Vagina (tissue), 2 donors: Measurements from ENCODE around the gene GTF3C1. TPM values are rescaled to one million over a fixed set of nuclear protein-coding genes. Genes with fewer than 3 reads are reported as not detected.

Experiments
- DNase-seq, 2 donors: peaks; one replicate each; pipeline ENCODE4 v3.0.0-alpha.2; 2017; ENCODE audit errors: extremely low spot score in 2 of 2
- H3K27ac ChIP-seq: fragments of 200-600 bp; sonication (generic); one replicate; pipeline ENCODE4 v1.5.1; 2019
- H3K27me3 ChIP-seq: fragments of 200-600 bp; sonication (generic); one replicate; pipeline ENCODE4 v1.5.1; 2019
- H3K36me3 ChIP-seq, 2 donors: fragments of 200-600 bp; sonication (generic); one replicate each; pipeline ENCODE4 v1.5.1; 2017 to 2019
- H3K4me1 ChIP-seq: fragments of 200-600 bp; sonication (generic); one replicate; pipeline ENCODE4 v1.5.1; 2019
- H3K4me3 ChIP-seq, 2 donors: fragments of 200-600 bp; sonication (generic); 1 replicate in 1 of 2; 2 replicates in 1 of 2; pipeline ENCODE4 v1.5.1; 2016 to 2019
- H3K9me3 ChIP-seq: fragments of 200-600 bp; sonication (generic); one replicate; pipeline ENCODE4 v1.5.1; 2019
- CTCF ChIP-seq, 3 experiments: fragments of 450-650 bp in 2 of 3; fragments of 200-600 bp in 1 of 3; sonication (generic) in 1 of 3; IDR thresholded peaks; one replicate each; pipeline ENCODE4 v1.5.1; 2017 to 2019; ENCODE audit warnings: antibody characterized with exemption in 3 of 3, mild to moderate bottlenecking in 2 of 3, moderate library complexity in 2 of 3
- POLR2A ChIP-seq, 2 donors: fragments of 450-650 bp; IDR thresholded peaks; one replicate each; pipeline ENCODE4 v1.6.1; 2017; ENCODE audit warnings: antibody characterized with exemption in 2 of 2, mild to moderate bottlenecking in 2 of 2, moderate library complexity in 2 of 2
- POLR2AphosphoS5 ChIP-seq, 2 donors: sonication (generic); formaldehyde crosslinking; IDR thresholded peaks; one replicate each; pipeline ENCODE4 v1.9.0; 2017; ENCODE audit warnings: antibody characterized with exemption in 2 of 2, mild to moderate bottlenecking in 2 of 2, low read depth in 1 of 2; ENCODE audit not compliant: insufficient read depth in 1 of 2
- intact Hi-C: fragments of 100-400 bp; cut with DNase I; formaldehyde crosslinking; loops from one replicate; pipeline ENCODE4 v1.15.1; 2023
- total RNA-seq: library from RNA; depleted of rRNA; stranded (reverse); fragments of >200 nt; gene quantifications from one replicate; pipeline ENCODE4 v1.2.3, GENCODE V29; 2016

The GTF3C1 gene
- total RNA-seq, 1 donor from 2014 or later, result 133 TPM

DNA sequence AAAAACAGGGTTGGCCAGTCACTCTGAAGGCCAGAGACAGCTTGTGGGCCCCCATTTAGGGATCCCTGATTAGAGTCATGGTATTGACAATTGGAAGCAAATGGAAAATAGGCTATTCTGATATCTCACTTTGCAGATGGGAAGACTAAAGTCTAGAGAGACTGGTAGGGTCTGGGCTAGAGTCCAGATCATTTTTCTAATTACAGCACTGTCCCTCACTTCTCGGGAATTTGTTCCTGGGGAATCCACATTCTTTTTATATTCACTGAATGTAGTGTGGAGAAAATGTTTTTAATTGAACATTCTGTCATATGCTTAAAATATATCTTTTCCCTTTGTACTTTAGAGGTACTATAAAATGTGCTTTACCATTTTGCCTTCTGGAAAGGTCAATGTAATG lies 1.3 kb upstream of the GTF3C1 start:
- DNase-seq, result no peak
- Histone ChIP-seq H3K4me3 (peak overlapping the region in 1 of 2 donors; percentile 84), H3K27ac (no peak overlapping the region), H3K4me1 (peaks cover 44% of the 10 kb centered on the region), H3K27me3 (no peaks in the 10 kb centered on the region), H3K9me3 (no peaks in the 10 kb centered on the region), H3K36me3 (no peaks in the 10 kb centered on the region)
- intact Hi-C loops, result no loop called here
- TF ChIP-seq CTCF (IDR thresholded peaks at IDR 0.05) (no peak), POLR2AphosphoS5 (IDR thresholded peaks at IDR 0.05; ENCODE audit: insufficient read depth in 1 of 2, low read depth in 1 of 2) (no peak), POLR2A (IDR thresholded peaks at IDR 0.05) (no peak)

DNA sequence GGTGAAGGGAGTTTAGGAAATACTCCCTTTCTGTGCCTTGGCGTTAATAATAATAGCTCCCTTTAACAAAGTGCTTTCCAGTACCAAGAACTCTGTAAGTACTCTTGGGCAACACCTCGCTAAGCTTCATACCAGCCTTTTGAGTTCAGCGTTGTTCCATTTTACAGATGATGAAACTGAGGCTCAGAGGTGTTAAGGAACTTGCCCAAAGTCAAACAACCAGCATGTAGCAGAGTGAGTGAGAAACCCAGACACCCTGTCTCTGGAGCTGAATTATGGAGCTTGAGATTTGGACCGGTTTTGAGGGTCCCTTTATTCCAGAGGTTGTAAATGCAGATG lies 838 bp upstream of the GTF3C1 start:
- TF ChIP-seq POLR2A (IDR thresholded peaks at IDR 0.05) (no peak), POLR2AphosphoS5 (IDR thresholded peaks at IDR 0.05; ENCODE audit: insufficient read depth in 1 of 2, low read depth in 1 of 2) (no peak), CTCF (IDR thresholded peaks at IDR 0.05) (no peak)
- intact Hi-C loops, result no loop called here
- Histone ChIP-seq H3K4me3 (peak overlapping the region; percentile 84 to 86), H3K9me3 (no peaks in the 10 kb centered on the region), H3K4me1 (peaks cover 49% of the 10 kb centered on the region), H3K36me3 (peaks cover 0 to 1% of the 10 kb centered on the region in 2 donors), H3K27ac (no peak overlapping the region), H3K27me3 (no peaks in the 10 kb centered on the region)
- DNase-seq, result no peak

- peaks cover 54% of the 10 kb centered on the region for H3K4me1 ChIP-seq
- peaks cover 0 to 13% of the 10 kb centered on the region in 2 donors for H3K36me3 ChIP-seq
- no peaks in the 10 kb centered on the region for H3K27me3 ChIP-seq
- no peak for TF ChIP-seq POLR2AphosphoS5 (IDR thresholded peaks at IDR 0.05; ENCODE audit: insufficient read depth in 1 of 2, low read depth in 1 of 2)
- TF ChIP-seq CTCF (IDR thresholded peaks at IDR 0.05), result no peak
- TF ChIP-seq POLR2A (IDR thresholded peaks at IDR 0.05), result no peak
- peak overlapping the region; percentile 85 for H3K27ac ChIP-seq
- no peaks in the 10 kb centered on the region for H3K9me3 ChIP-seq
- no peak for DNase-seq
- intact Hi-C loops, result no loop called here
- H3K4me3 ChIP-seq, result peak overlapping the region; percentile 84 to 86
These were observed 308 bp downstream of the GTF3C1 start for GRCh38 chr16:27549464-27549745.

DNA sequence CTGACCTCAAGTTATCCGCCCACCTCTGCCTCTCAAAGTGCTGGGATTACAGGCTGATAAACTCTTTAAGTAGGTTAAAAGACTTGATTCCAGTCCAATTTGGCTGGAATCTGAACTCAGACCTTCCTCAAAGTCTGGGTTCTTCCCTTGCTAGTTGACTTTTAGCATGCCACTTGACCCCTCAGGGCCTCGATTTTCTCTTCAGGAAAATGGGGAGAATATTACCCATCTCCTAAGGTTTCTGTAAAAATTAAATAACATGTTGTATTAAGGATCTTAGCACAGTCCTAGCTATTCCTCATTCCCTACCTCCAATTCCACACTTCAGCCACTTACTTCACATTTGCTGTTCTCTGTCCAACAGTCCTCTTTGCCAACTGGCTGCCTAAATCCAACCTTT lies 1.9 kb downstream of the GTF3C1 start:
- no peak for DNase-seq
- H3K36me3 ChIP-seq, result peaks cover 0 to 28% of the 10 kb centered on the region in 2 donors
- peak overlapping the region; percentile 20 for H3K27ac ChIP-seq
- intact Hi-C loops, result no loop called here
- H3K27me3 ChIP-seq, result no peaks in the 10 kb centered on the region
- H3K9me3 ChIP-seq, result no peaks in the 10 kb centered on the region
- peaks cover 54% of the 10 kb centered on the region for H3K4me1 ChIP-seq
- TF ChIP-seq POLR2AphosphoS5 (IDR thresholded peaks at IDR 0.05; ENCODE audit: insufficient read depth in 1 of 2, low read depth in 1 of 2) (no peak), CTCF (IDR thresholded peaks at IDR 0.05) (no peak), POLR2A (IDR thresholded peaks at IDR 0.05) (no peak)
- H3K4me3 ChIP-seq, result no peak overlapping the region

GRCh38 chr16:27547134-27547533 lies 2.6 kb downstream of the GTF3C1 start:
- Histone ChIP-seq H3K4me3 (no peak overlapping the region), H3K36me3 (peaks cover under 1 to 36% of the 10 kb centered on the region in 2 donors), H3K27ac (peak overlapping the region; percentile 20), H3K27me3 (no peaks in the 10 kb centered on the region), H3K9me3 (no peaks in the 10 kb centered on the region), H3K4me1 (peaks cover 54% of the 10 kb centered on the region)
- intact Hi-C loops, result no loop called here
- TF ChIP-seq POLR2AphosphoS5 (IDR thresholded peaks at IDR 0.05; ENCODE audit: insufficient read depth in 1 of 2, low read depth in 1 of 2) (peak in 1 of 2 donors; percentile 25), POLR2A (IDR thresholded peaks at IDR 0.05) (no peak), CTCF (IDR thresholded peaks at IDR 0.05) (no peak)
- DNase-seq, result no peak
